CD4-positive, CD25-positive, alpha-beta regulatory T cell (primary cell): ENCODE results near the gene PARD6G. TPM values are rescaled to one million over a fixed set of nuclear protein-coding genes. Genes with fewer than 3 reads are reported as not detected.

Experiments used
- ATAC-seq, 2 donors: fragments of 150-1000 bp; cut with Tn5 transposase; one replicate each; pipeline ENCODE4 v1.10.0; 2021; ENCODE audit warnings: low read depth in 2 of 2, moderate number of reproducible peaks in 2 of 2, moderate library complexity in 1 of 2
- DNase-seq, 3 donors: peaks; one replicate each; pipeline versions ENCODE4 v3.0.0 to v3.0.0-alpha.2; 2012 to 2022; ENCODE audit warnings: mixed read lengths in 1 of 3
- H3K27ac ChIP-seq: one replicate; pipeline ENCODE4 v1.7.0; 2013; ENCODE audit warnings: mild to moderate bottlenecking, low read length; ENCODE audit not compliant: insufficient read depth, poor library complexity, severe bottlenecking
- H3K27me3 ChIP-seq: one replicate; pipeline ENCODE4 v1.7.0; 2013; ENCODE audit warnings: low read length; ENCODE audit not compliant: control insufficient read depth, insufficient read depth
- H3K36me3 ChIP-seq: one replicate; pipeline ENCODE4 v1.7.0; 2013; ENCODE audit warnings: mild to moderate bottlenecking, low read length, moderate library complexity; ENCODE audit not compliant: control insufficient read depth, insufficient read depth
- H3K4me1 ChIP-seq: 2 replicates; pipeline ENCODE4 v1.7.0; 2013; ENCODE audit warnings: mild to moderate bottlenecking, low read length; ENCODE audit not compliant: insufficient read depth, control insufficient read depth, poor library complexity, severe bottlenecking
- H3K4me3 ChIP-seq: one replicate; pipeline ENCODE4 v1.7.0; 2013; ENCODE audit warnings: low read depth, mild to moderate bottlenecking, low read length, moderate library complexity
- H3K9me3 ChIP-seq, 2 experiments: 1 replicate in 1 of 2; 2 replicates in 1 of 2; pipeline ENCODE4 v1.7.0; 2013; ENCODE audit warnings: low read length in 2 of 2, mild to moderate bottlenecking in 1 of 2, moderate library complexity in 1 of 2; ENCODE audit not compliant: control insufficient read depth in 2 of 2
- H3K27ac Mint-ChIP-seq, 3 donors: one replicate each; pipeline ENCODE4 v1.8.0; 2020 to 2022; ENCODE audit warnings: mild to moderate bottlenecking in 3 of 3, mixed read lengths in 3 of 3, moderate library complexity in 2 of 3
- H3K27me3 Mint-ChIP-seq: one replicate; pipeline ENCODE4 v1.8.0; 2022; ENCODE audit warnings: mild to moderate bottlenecking, mixed read lengths
- H3K36me3 Mint-ChIP-seq: one replicate; pipeline ENCODE4 v1.8.0; 2020; ENCODE audit warnings: mixed read lengths
- H3K4me1 Mint-ChIP-seq, 4 donors: one replicate each; pipeline ENCODE4 v1.8.0; 2020 to 2022; ENCODE audit warnings: mixed read lengths in 4 of 4, mild to moderate bottlenecking in 1 of 4
- H3K4me3 Mint-ChIP-seq, 4 donors: one replicate each; pipeline ENCODE4 v1.8.0; 2020 to 2022; ENCODE audit warnings: mild to moderate bottlenecking in 4 of 4, mixed read lengths in 4 of 4, moderate library complexity in 3 of 4
- H3K9me3 Mint-ChIP-seq, 7 donors: one replicate each; pipeline ENCODE4 v1.8.0; 2020 to 2022; ENCODE audit warnings: mixed read lengths in 7 of 7, mild to moderate bottlenecking in 3 of 7, moderate library complexity in 2 of 7
- polyA plus RNA-seq, 4 donors: library from polyadenylated mRNA; unstranded; fragments of 300-500 nt; fragmentation: Illumina TruSeq; gene quantifications; one replicate each; pipeline ENCODE4 v1.2.3, GENCODE V29; 2021
- total RNA-seq: library from RNA; stranded (reverse); gene quantifications from one replicate; pipeline ENCODE4 v1.2.3, GENCODE V29; 2022

The PARD6G gene
- total and polyA plus RNA-seq, 5 donors from 2014 or later = 0.20 to 0.48 (median 0.39) TPM

DNA sequence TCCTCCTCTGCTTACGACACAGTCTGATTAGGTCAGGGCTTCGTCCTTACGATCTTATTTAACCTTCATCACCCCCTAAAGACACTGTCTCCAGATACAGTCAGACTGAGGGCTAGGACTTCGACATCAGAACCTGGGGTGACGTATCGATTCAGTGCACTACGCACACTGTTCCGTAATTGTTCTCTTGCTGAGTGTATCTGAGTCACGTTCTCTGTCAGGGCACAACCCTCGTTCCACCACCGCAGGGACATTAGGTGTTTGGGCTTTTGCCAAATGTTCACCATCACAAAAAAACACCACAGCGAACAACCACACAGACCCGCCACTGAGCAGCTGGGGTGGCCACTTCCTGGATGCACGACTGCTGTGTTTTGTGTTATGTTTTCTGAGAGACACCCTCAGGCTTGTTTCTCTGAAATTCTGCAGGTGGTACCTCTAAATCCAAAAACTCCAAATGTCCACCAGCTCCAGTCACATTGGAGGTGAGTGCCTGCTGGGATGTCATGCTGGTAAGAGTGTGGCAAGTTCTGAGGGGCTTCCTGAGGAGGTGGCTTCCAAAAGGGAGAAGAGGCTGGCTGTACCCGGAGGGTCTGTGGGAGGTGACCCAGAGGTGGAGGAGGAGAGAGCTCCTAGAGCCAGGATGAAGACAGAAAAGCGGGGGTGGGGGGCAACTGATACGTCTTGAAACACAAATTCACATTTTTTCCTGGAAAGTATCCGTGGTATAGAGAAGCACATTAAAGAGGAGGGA, 71.7 kb downstream of the PARD6G start:
- Histone ChIP-seq H3K36me3 (no peaks in the 10 kb centered on the region), H3K4me1 (peaks cover 4% of the 10 kb centered on the region), H3K27ac (peak overlapping the region; percentile 47), H3K9me3 (no peaks in the 10 kb centered on the region), H3K4me3 (no peak overlapping the region), H3K27me3 (peaks cover 5% of the 10 kb centered on the region)
- H3K27ac Mint-ChIP-seq = peak overlapping the region; percentile 88 to 93 (median 91)
- peaks cover 26% of the 10 kb centered on the region for H3K27me3 Mint-ChIP-seq
- ATAC-seq (peak; percentile 79 to 80), DNase-seq (peak; percentile 28 to 61 (median 51))
- peaks cover 0 to 18% (median 13%) of the 10 kb centered on the region in 4 donors for H3K4me1 Mint-ChIP-seq
- H3K36me3 Mint-ChIP-seq = no peaks in the 10 kb centered on the region
- H3K4me3 Mint-ChIP-seq = peak overlapping the region in 3 of 4 donors; percentile 39 to 65 (median 51)
- peaks cover 0 to 2% (median 0%) of the 10 kb centered on the region in 7 donors for H3K9me3 Mint-ChIP-seq

DNA sequence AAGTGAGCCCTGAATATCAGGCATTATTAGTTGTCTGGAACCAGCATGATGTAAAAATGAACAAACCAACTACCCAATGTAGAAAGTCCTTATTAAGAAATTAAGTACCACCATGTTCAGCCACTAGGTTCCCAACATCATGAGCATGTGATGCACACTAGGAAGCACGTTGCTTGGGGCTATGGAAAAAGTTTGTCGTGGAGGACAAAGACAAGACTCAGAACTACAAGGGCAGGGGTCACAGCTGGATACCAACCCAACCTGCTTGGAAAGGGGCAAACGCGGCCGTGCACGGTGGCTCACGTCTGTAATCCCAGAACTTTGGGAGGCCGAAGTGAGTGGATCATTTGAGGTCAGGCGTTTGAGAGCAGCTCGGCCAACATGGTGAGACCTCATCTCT, 74.3 kb downstream of the PARD6G start:
- Histone ChIP-seq H3K27ac (no peak overlapping the region), H3K27me3 (peaks cover 5% of the 10 kb centered on the region), H3K36me3 (no peaks in the 10 kb centered on the region), H3K4me3 (no peak overlapping the region), H3K4me1 (peaks cover 4% of the 10 kb centered on the region), H3K9me3 (no peaks in the 10 kb centered on the region)
- DNase-seq (no peak), ATAC-seq (no peak)
- H3K27ac Mint-ChIP-seq = no peak overlapping the region
- H3K36me3 Mint-ChIP-seq = no peaks in the 10 kb centered on the region
- peaks cover 0 to 17% (median 13%) of the 10 kb centered on the region in 4 donors for H3K4me1 Mint-ChIP-seq
- no peak overlapping the region for H3K4me3 Mint-ChIP-seq
- peaks cover 0 to 2% (median 0%) of the 10 kb centered on the region in 7 donors for H3K9me3 Mint-ChIP-seq
- peaks cover 26% of the 10 kb centered on the region for H3K27me3 Mint-ChIP-seq

GRCh38 chr18:80172056-80172455, 75.3 kb downstream of the PARD6G start:
- Mint-ChIP-seq H3K4me3 (no peak overlapping the region), H3K9me3 (no peaks in the 10 kb centered on the region), H3K27ac (no peak overlapping the region), H3K36me3 (no peaks in the 10 kb centered on the region), H3K4me1 (peaks cover 0 to 17% (median 13%) of the 10 kb centered on the region in 4 donors), H3K27me3 (peaks cover 26% of the 10 kb centered on the region)
- Histone ChIP-seq H3K36me3 (no peaks in the 10 kb centered on the region), H3K27me3 (peaks cover 5% of the 10 kb centered on the region), H3K27ac (no peak overlapping the region), H3K9me3 (no peaks in the 10 kb centered on the region), H3K4me3 (no peak overlapping the region), H3K4me1 (peaks cover 4% of the 10 kb centered on the region)
- DNase-seq (no peak), ATAC-seq (no peak)

DNA sequence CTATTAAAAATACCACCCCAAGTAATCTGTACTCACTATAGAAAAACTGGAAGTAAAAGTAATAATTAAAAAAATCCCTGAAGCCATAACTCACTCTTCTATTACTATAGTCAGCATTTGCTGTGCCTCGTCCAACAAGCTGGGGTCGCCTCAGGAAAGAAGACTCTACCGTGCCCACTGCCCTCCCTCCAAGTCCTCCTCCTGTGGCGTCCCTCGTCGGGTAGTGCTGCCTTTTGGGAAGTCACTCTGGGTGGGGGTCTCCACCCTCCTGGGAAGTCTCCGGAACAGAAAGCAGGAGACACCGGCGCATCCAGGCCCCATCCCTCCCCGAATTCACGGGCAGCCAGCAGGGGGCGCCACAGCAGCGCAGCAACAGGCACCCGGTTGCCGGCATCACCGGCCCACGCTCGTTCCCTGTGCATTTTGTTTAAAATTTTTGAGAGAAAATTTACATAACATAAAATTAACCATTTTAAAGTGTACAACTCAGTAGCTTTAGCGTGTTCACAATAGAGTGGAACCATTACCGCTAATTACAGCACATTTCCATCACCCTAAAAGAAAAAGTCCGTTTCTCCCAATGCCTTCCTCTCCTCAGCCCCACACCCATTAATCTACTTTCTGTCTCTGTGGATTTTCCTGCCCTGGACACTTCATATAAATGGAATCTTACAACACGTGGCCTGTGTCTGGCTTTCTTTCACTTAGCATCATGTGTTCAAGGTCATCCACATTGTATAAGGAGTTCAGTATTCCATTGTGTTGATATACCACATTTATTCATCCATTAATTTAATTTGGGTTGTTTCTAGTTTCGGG, 76.1 kb downstream of the PARD6G start:
- H3K9me3 Mint-ChIP-seq = peaks cover 0 to 2% (median 0%) of the 10 kb centered on the region in 7 donors
- H3K27ac Mint-ChIP-seq = no peak overlapping the region
- H3K27me3 Mint-ChIP-seq = peaks cover 21% of the 10 kb centered on the region
- no peak overlapping the region for H3K4me3 Mint-ChIP-seq
- peaks cover 5% of the 10 kb centered on the region for H3K27me3 ChIP-seq
- no peaks in the 10 kb centered on the region for H3K36me3 Mint-ChIP-seq
- H3K4me1 ChIP-seq = peaks cover 4% of the 10 kb centered on the region
- peaks cover 0 to 17% (median 13%) of the 10 kb centered on the region in 4 donors for H3K4me1 Mint-ChIP-seq
- DNase-seq = peak in 1 of 3 donors; percentile 22
- no peaks in the 10 kb centered on the region for H3K9me3 ChIP-seq
- no peaks in the 10 kb centered on the region for H3K36me3 ChIP-seq
- H3K27ac ChIP-seq = no peak overlapping the region
- no peak overlapping the region for H3K4me3 ChIP-seq
- no peak for ATAC-seq

- H3K36me3 Mint-ChIP-seq = no peaks in the 10 kb centered on the region
- ATAC-seq (no peak), DNase-seq (no peak)
- peak overlapping the region in 1 of 3 donors; percentile 5 for H3K27ac Mint-ChIP-seq
- H3K27me3 Mint-ChIP-seq = peaks cover 17% of the 10 kb centered on the region
- H3K9me3 Mint-ChIP-seq = peaks cover 0 to 4% (median 0%) of the 10 kb centered on the region in 7 donors
- H3K27me3 ChIP-seq = peaks cover 5% of the 10 kb centered on the region
- no peaks in the 10 kb centered on the region for H3K36me3 ChIP-seq
- H3K4me1 ChIP-seq = peaks cover 4% of the 10 kb centered on the region
- H3K4me3 ChIP-seq = no peak overlapping the region
- H3K9me3 ChIP-seq = no peaks in the 10 kb centered on the region
- H3K4me1 Mint-ChIP-seq = peaks cover 0 to 12% (median 8%) of the 10 kb centered on the region in 4 donors
- no peak overlapping the region for H3K4me3 Mint-ChIP-seq
- H3K27ac ChIP-seq = no peak overlapping the region
Measured at GRCh38 chr18:80170395-80171053, 76.8 kb downstream of the PARD6G start.

DNA sequence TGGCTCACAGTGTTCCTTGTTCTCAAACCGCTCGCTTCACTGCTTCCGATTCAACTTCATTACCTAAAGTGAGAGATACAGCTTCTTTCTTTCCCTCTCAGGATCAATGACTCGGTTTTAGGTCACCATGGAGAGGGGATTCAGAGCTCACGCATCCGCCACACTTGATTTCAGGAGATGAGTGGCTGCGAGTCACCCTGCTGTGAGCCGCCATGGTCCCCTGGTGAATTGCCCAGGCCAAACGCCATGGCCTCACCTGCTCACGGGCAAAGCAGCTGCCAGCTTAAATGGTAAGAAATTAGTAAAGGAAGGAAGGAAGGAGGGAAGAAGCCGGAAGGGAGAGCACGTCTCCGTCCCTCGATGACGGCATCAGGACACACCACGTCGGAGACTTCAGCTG, 77.7 kb downstream of the PARD6G start:
- H3K36me3 Mint-ChIP-seq = no peaks in the 10 kb centered on the region
- no peak for ATAC-seq
- H3K36me3 ChIP-seq = no peaks in the 10 kb centered on the region
- H3K9me3 Mint-ChIP-seq = peaks cover 0 to 8% (median 0%) of the 10 kb centered on the region in 7 donors
- no peak overlapping the region for H3K4me3 ChIP-seq
- no peak overlapping the region for H3K4me3 Mint-ChIP-seq
- H3K4me1 ChIP-seq = peaks cover 4% of the 10 kb centered on the region
- peaks cover 5% of the 10 kb centered on the region for H3K27me3 ChIP-seq
- peaks cover under 1 to 5% of the 10 kb centered on the region in 2 experiments for H3K9me3 ChIP-seq
- DNase-seq = no peak
- H3K27ac Mint-ChIP-seq = no peak overlapping the region
- H3K27ac ChIP-seq = no peak overlapping the region
- peaks cover 0 to 6% (median 4%) of the 10 kb centered on the region in 4 donors for H3K4me1 Mint-ChIP-seq
- peaks cover 14% of the 10 kb centered on the region for H3K27me3 Mint-ChIP-seq

- Histone ChIP-seq H3K27ac (no peak overlapping the region), H3K9me3 (peaks cover 5 to 7% of the 10 kb centered on the region in 2 experiments), H3K4me3 (no peak overlapping the region), H3K27me3 (peaks cover 5% of the 10 kb centered on the region), H3K4me1 (peaks cover 4% of the 10 kb centered on the region), H3K36me3 (no peaks in the 10 kb centered on the region)
- H3K9me3 Mint-ChIP-seq = peaks cover 0 to 13% (median 3%) of the 10 kb centered on the region in 7 donors
- H3K27me3 Mint-ChIP-seq = peaks cover 14% of the 10 kb centered on the region
- ATAC-seq (no peak), DNase-seq (no peak)
- H3K27ac Mint-ChIP-seq = no peak overlapping the region
- no peak overlapping the region for H3K4me3 Mint-ChIP-seq
- H3K36me3 Mint-ChIP-seq = no peaks in the 10 kb centered on the region
- peaks cover 0 to 6% (median 4%) of the 10 kb centered on the region in 4 donors for H3K4me1 Mint-ChIP-seq
Measured at GRCh38 chr18:80168982-80169381, 78.3 kb downstream of the PARD6G start.
